GM12801 (cell line): ENCODE data around the gene SIK2.

Source experiments
- CTCF ChIP-seq: IDR thresholded peaks from one replicate; pipeline ENCODE4 v1.5.1; 2011; ENCODE audit warnings: control low read depth; ENCODE audit not compliant: insufficient read length; ENCODE audit errors: extremely low read depth

SIK2 gene

GRCh38 chr11:111596319-111596718, 5.9 kb upstream of the SIK2 start:
- no peak for TF ChIP-seq CTCF

GRCh38 chr11:111598148-111598547, 4.1 kb upstream of the SIK2 start:
- no peak for TF ChIP-seq CTCF

- TF ChIP-seq CTCF = no peak
Observed at GRCh38 chr11:111598559-111598958, 3.7 kb upstream of the SIK2 start.

GRCh38 chr11:111601636-111601978, 642 bp upstream of the SIK2 start:
- TF ChIP-seq CTCF = no peak

- no peak for TF ChIP-seq CTCF
Observed at GRCh38 chr11:111602865-111603610, 789 bp downstream of the SIK2 start.

GRCh38 chr11:111603611-111604130, 1.4 kb downstream of the SIK2 start:
- TF ChIP-seq CTCF = no peak

- no peak for TF ChIP-seq CTCF
Observed at GRCh38 chr11:111604392-111605009, 2.3 kb downstream of the SIK2 start.
